Measurements from ENCODE around the gene MED17. TPM values are rescaled to one million over a fixed set of nuclear protein-coding genes. Genes with fewer than 3 reads are reported as not detected.

MED17 gene
- total and polyA plus RNA-seq, 10 of the 15 experiments (the other 5 are each of a cell fraction or from before 2014, with no cell fraction given): 7.3 to 38.7 (median 28.3) TPM

GRCh38 chr11:93842461-93842860 is 58.4 kb downstream of the MED17 start:
- intact Hi-C loops (cut with micrococcal nuclease; ENCODE audit: unreplicated experiment): no loop called here
- Histone ChIP-seq H3K9me3 (replicated peaks; ENCODE audit: control insufficient read depth, insufficient read depth, low read length) (no peaks in the 10 kb centered on the region), H3K4me1 (ENCODE audit: control insufficient read depth, insufficient read depth, low read length) (no peaks in the 10 kb centered on the region), H3K27me3 (replicated peaks in 1 of 2; ENCODE audit: control insufficient read depth in 2 of 2, insufficient read depth in 2 of 2, low read length in 1 of 2) (no peaks in the 10 kb centered on the region; a peak in 1 of 4 replicates), H3K4me3 (no peak overlapping the region), H3K36me3 (ENCODE audit: control insufficient read depth in 2 of 2, insufficient read depth in 2 of 2, low read length in 1 of 2) (no peaks in the 10 kb centered on the region), H3K9ac (ENCODE audit: control insufficient read depth, insufficient read depth, low read length) (no peak overlapping the region), H3K79me2 (ENCODE audit: control insufficient read depth, insufficient read depth, low read length) (no peaks in the 10 kb centered on the region), H2AFZ (ENCODE audit: control insufficient read depth, low read depth, low read length) (no peak overlapping the region), H4K20me1 (ENCODE audit: control insufficient read depth, insufficient read depth) (no peaks in the 10 kb centered on the region), H3K27ac (ENCODE audit: control insufficient read depth, insufficient read depth) (no peak overlapping the region), H3K4me2 (ENCODE audit: control insufficient read depth, insufficient read depth) (no peak overlapping the region)
- POLR2A ChIA-PET: no interaction called here
- no peak for TF ChIP-seq RAD21 (IDR thresholded peaks at IDR 0.05; ENCODE audit: insufficient read depth, low read depth, low read length)
- no peak for TF ChIP-seq ATF2 (IDR thresholded peaks at IDR 0.05; ENCODE audit: low read length)
- TF ChIP-seq EZH2 (IDR thresholded peaks at IDR 0.05; ENCODE audit: borderline replicate concordance, control insufficient read depth, low read depth, low read length): no peak
- no peak for TF ChIP-seq ZBTB33 (IDR thresholded peaks at IDR 0.05)
- TF ChIP-seq ZNF687 (IDR thresholded peaks at IDR 0.05): no peak
- no peak for TF ChIP-seq PKNOX1 (IDR thresholded peaks at IDR 0.05)
- no peak for TF ChIP-seq NKRF (conservative IDR thresholded peaks at IDR 0.05)
- TF ChIP-seq IRF4 (IDR thresholded peaks at IDR 0.05; ENCODE audit: low read depth, low read length): no peak
- TF ChIP-seq ZBED1 (IDR thresholded peaks at IDR 0.05; ENCODE audit: borderline replicate concordance): no peak
- TF ChIP-seq DPF2 (IDR thresholded peaks at IDR 0.05): no peak
- TF ChIP-seq RCOR1 (conservative IDR thresholded peaks at IDR 0.05; ENCODE audit: low read depth, low read length): no peak
- TF ChIP-seq ZSCAN29 (IDR thresholded peaks at IDR 0.05): no peak
- no peak for TF ChIP-seq FOS (IDR thresholded peaks at IDR 0.05; ENCODE audit: borderline replicate concordance, extremely low read depth, insufficient read length)
- TF ChIP-seq HDGF (IDR thresholded peaks at IDR 0.05): no peak
- BruUV-seq (replicated peaks): no TSS peak
- in situ Hi-C loops (cut with MboI): no loop called here
- CTCF ChIA-PET: interaction anchor here (0.6 kb wide), 1 partner anchor 26 kb away, joined by 3 read pairs; no protein-coding TSS in a partner anchor
- ATAC-seq (no peak), DNase-seq (ENCODE audit: low read depth, low spot score) (no peak), FAIRE-seq (no peak)
- RAD21 ChIA-PET (ENCODE audit: unreplicated experiment): no interaction called here
- SMC1A ChIA-PET (ENCODE audit: uncharacterized antibody, unreplicated experiment): no interaction called here
- 25% methylated on average over 6 of the region's 6 CpGs for WGBS (ENCODE audit: insufficient coverage, insufficient replicate concordance, low lambda C conversion rate, missing lambda C conversion rate)

Measured in GM12878 (cell line).